Panc1 (cell line): Measurements from ENCODE around the gene UAP1L1. TPM values are rescaled to one million over a fixed set of nuclear protein-coding genes. Genes with fewer than 3 reads are reported as not detected.
A peak's percentile ranks its signal among the peaks of the same experiment; 100 is the strongest.

Experiments used
- ATAC-seq: fragments of 200-7000 bp; cut with Tn5 transposase; 2 replicates; pipeline ENCODE4 v1.9.1; 2020; ENCODE audit warnings: mild to moderate bottlenecking, moderate library complexity
- BruUV-seq: library from RNA; stranded (reverse); fragments of 400-500 nt; replicated peaks from 2 replicates; lab custom pipeline; 2021; lab: Mats Ljungman, UMichigan
- CTCF ChIA-PET: fragments of 300-600 bp; sonication (Branson Sonifier 250); formaldehyde crosslinking; loops from one replicate; lab custom pipeline; 2022; ENCODE audit warnings: antibody characterized with exemption; lab: Charles Lee
- POLR2A ChIA-PET: fragments of 300-600 bp; sonication (Branson Sonifier 250); formaldehyde crosslinking; loops from one replicate; lab custom pipeline; 2022; ENCODE audit warnings: antibody characterized with exemption; lab: Charles Lee
- DNase-seq: peaks from one replicate; pipeline ENCODE4 v3.0.0-alpha.2; 2010; ENCODE audit warnings: low read depth, low spot score
- H3K27ac ChIP-seq: 2 replicates; pipeline ENCODE4 v1.5.1; 2011; ENCODE audit warnings: mild to moderate bottlenecking, low read length, inconsistent platforms
- H3K27me3 ChIP-seq: fragments of 200-500 bp; sonication (Bioruptor generic); 2 replicates; pipeline ENCODE4 v1.6.0; 2014; ENCODE audit warnings: low read length, inconsistent platforms; ENCODE audit not compliant: control insufficient read depth, insufficient read depth
- H3K36me3 ChIP-seq: fragments of 200-500 bp; sonication (Bioruptor generic); 2 replicates; pipeline ENCODE4 v1.5.1; 2014; ENCODE audit warnings: inconsistent platforms, mild to moderate bottlenecking, low read length, moderate library complexity; ENCODE audit not compliant: control insufficient read depth, insufficient read depth
- H3K4me1 ChIP-seq: 2 replicates; pipeline ENCODE4 v1.5.1; 2011; ENCODE audit warnings: inconsistent platforms, mild to moderate bottlenecking, low read length, moderate library complexity; ENCODE audit not compliant: control insufficient read depth, insufficient read depth
- H3K4me3 ChIP-seq, 2 experiments: 2 replicates each; pipeline ENCODE4 v1.5.1; 2011 to 2012; ENCODE audit warnings: low read depth in 2 of 2, low read length in 2 of 2, mild to moderate bottlenecking in 2 of 2, inconsistent platforms in 1 of 2, moderate library complexity in 1 of 2
- H3K9me3 ChIP-seq: fragments of 200-500 bp; sonication (Bioruptor generic); 2 replicates; pipeline ENCODE4 v1.5.1; 2014; ENCODE audit warnings: low read depth, mild to moderate bottlenecking, inconsistent platforms, low read length, moderate library complexity; ENCODE audit not compliant: control insufficient read depth, insufficient read depth
- POLR2AphosphoS5 ChIP-seq: IDR thresholded peaks from 2 replicates; pipeline ENCODE4 v1.6.1; 2012; ENCODE audit warnings: mild to moderate bottlenecking, low read depth, low read length, moderate library complexity
- SIN3A ChIP-seq: IDR thresholded peaks from 2 replicates; pipeline ENCODE4 v1.6.1; 2012; ENCODE audit warnings: low read depth, mild to moderate bottlenecking, low read length, moderate library complexity, borderline replicate concordance; ENCODE audit not compliant: insufficient read depth
- TCF7L2 ChIP-seq: IDR thresholded peaks from 2 replicates; pipeline ENCODE4 v1.6.1; 2011; ENCODE audit warnings: mild to moderate bottlenecking, low read depth, low read length, inconsistent platforms
- in situ Hi-C: cut with HindIII; loops from 2 replicates; pipeline ENCODE4 v1.10.0; 2016; ENCODE audit warnings: low sequenced_read_pairs, low pct_unique_long_range_greater_than_20kb
- intact Hi-C: fragments of 100-400 bp; cut with micrococcal nuclease; formaldehyde crosslinking; loops from one replicate; pipeline ENCODE4 v1.10.0; 2022; ENCODE audit not compliant: unreplicated experiment
- total RNA-seq: library from RNA; stranded (reverse); gene quantifications from one replicate; pipeline ENCODE4 v1.2.1, GENCODE V29; 2021; ENCODE audit not compliant: unreplicated experiment
- TF ChIP-seq, protein P1 (sequence below), 2 experiments: IDR thresholded peaks; 2 replicates each; pipeline ENCODE4 v1.6.1; 2011 to 2012; ENCODE audit warnings: low read depth in 2 of 2, control low read depth in 1 of 2, low read length in 1 of 2, mild to moderate bottlenecking in 1 of 2, moderate library complexity in 1 of 2; ENCODE audit not compliant: insufficient read depth in 1 of 2
- TF ChIP-seq, protein P2 (sequence below): fragments of 450-650 bp; IDR thresholded peaks from 2 replicates; pipeline ENCODE4 v1.5.1; 2017; ENCODE audit warnings: mild to moderate bottlenecking

The UAP1L1 gene
- total RNA-seq, 1 experiment from 2014 or later, result 23.1 TPM

DNA sequence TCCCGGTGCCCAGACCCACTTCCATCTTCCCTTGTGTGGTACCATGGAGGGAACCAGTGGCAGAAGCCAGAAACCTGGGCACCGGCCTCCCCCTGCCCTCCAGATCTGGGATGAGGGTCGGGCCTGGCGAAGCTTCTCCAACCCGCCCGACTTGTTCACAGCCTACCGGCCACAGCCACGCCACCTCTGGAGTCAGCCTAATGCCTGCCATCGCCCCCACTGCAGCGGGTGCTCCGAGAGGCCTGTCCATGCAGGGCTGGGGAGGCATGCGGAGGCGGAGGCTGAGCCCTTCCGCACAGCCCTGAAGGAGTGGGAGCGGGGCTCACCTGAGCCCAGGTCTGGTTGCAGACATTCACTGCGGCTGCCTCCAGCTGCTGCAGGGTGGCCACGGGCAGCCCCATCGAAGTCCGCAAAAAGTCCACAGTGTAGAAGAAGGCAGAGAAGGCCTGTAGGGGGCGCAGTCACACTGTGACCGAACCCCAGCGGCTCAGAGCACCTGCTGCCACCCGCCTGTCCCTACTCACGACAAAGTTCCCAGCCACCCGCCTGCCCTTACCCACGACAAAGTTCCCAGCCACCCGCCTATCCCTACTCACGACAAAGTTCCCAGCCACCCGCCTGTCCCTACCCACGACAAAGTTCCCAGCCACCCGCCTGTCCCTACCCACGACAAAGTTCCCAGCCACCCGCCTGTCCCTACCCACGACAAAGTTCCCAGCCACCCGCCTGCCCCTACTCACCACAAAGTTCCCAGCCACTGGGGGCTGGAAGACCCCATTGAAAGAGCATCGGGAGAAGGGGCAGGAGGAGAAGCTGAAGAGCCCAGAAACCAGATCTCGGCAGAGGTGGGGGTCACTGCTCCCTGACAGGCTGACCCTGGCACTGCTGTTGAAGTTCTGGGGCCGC lies 27.5 kb upstream of the UAP1L1 start:
- Histone ChIP-seq H3K9me3 (no peaks in the 10 kb centered on the region), H3K4me1 (peaks cover 4% of the 10 kb centered on the region; the same call in 1 of the 2 replicates), H3K4me3 (no peak overlapping the region), H3K27ac (no peak overlapping the region), H3K27me3 (no peaks in the 10 kb centered on the region), H3K36me3 (no peaks in the 10 kb centered on the region)
- ChIA-PET POLR2A (no interaction called here), CTCF (interaction anchor here (0.7 to 2.0 kb wide), 3 partner anchors 14 to 65 kb away, joined by 3 to 13 read pairs (median 4); partner anchors contain the start of gene DPP7)
- no peak for DNase-seq
- no TSS peak for BruUV-seq
- TF ChIP-seq, protein P1, sequence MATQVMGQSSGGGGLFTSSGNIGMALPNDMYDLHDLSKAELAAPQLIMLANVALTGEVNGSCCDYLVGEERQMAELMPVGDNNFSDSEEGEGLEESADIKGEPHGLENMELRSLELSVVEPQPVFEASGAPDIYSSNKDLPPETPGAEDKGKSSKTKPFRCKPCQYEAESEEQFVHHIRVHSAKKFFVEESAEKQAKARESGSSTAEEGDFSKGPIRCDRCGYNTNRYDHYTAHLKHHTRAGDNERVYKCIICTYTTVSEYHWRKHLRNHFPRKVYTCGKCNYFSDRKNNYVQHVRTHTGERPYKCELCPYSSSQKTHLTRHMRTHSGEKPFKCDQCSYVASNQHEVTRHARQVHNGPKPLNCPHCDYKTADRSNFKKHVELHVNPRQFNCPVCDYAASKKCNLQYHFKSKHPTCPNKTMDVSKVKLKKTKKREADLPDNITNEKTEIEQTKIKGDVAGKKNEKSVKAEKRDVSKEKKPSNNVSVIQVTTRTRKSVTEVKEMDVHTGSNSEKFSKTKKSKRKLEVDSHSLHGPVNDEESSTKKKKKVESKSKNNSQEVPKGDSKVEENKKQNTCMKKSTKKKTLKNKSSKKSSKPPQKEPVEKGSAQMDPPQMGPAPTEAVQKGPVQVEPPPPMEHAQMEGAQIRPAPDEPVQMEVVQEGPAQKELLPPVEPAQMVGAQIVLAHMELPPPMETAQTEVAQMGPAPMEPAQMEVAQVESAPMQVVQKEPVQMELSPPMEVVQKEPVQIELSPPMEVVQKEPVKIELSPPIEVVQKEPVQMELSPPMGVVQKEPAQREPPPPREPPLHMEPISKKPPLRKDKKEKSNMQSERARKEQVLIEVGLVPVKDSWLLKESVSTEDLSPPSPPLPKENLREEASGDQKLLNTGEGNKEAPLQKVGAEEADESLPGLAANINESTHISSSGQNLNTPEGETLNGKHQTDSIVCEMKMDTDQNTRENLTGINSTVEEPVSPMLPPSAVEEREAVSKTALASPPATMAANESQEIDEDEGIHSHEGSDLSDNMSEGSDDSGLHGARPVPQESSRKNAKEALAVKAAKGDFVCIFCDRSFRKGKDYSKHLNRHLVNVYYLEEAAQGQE (IDR thresholded peaks at IDR 0.05; ENCODE audit: insufficient read depth in 1 of 2, low read depth in 2 of 2, low read length in 1 of 2), result no peak
- TF ChIP-seq, protein P2, sequence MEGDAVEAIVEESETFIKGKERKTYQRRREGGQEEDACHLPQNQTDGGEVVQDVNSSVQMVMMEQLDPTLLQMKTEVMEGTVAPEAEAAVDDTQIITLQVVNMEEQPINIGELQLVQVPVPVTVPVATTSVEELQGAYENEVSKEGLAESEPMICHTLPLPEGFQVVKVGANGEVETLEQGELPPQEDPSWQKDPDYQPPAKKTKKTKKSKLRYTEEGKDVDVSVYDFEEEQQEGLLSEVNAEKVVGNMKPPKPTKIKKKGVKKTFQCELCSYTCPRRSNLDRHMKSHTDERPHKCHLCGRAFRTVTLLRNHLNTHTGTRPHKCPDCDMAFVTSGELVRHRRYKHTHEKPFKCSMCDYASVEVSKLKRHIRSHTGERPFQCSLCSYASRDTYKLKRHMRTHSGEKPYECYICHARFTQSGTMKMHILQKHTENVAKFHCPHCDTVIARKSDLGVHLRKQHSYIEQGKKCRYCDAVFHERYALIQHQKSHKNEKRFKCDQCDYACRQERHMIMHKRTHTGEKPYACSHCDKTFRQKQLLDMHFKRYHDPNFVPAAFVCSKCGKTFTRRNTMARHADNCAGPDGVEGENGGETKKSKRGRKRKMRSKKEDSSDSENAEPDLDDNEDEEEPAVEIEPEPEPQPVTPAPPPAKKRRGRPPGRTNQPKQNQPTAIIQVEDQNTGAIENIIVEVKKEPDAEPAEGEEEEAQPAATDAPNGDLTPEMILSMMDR, result no peak; the same call in 1 of the 2 replicates
- no peak for TF ChIP-seq SIN3A
- TF ChIP-seq POLR2AphosphoS5, result no peak
- no peak for TF ChIP-seq TCF7L2
- intact Hi-C loops, result no loop called here
- in situ Hi-C loops, result no loop called here
- peak; percentile 52; the same call in 1 of the 2 replicates for ATAC-seq

DNA sequence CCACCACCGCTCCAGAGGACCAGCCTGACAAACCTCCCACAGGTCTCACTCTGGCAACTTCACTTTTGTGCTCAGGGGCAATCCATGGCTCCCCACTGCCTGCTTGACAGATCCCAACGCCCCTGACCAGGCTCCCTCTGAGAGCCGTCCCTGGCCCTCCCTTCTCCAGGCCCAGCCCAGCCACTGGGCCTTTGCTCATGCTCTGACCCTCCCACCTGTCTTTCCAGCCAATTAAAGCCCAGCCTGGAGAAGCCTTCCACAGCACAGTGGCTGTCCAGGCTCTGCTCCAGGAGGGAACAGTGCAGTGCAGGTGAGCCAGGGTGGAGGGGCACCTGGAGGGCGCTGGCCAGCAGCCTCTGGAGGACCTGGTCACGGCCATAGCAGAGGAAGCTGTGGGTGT lies 26.7 kb upstream of the UAP1L1 start:
- DNase-seq, result no peak
- no peak overlapping the region for H3K27ac ChIP-seq
- H3K36me3 ChIP-seq, result no peaks in the 10 kb centered on the region
- H3K4me3 ChIP-seq, result no peak overlapping the region
- no peaks in the 10 kb centered on the region for H3K9me3 ChIP-seq
- POLR2A ChIA-PET, result no interaction called here
- intact Hi-C loops (no loop called here), in situ Hi-C loops (no loop called here)
- ATAC-seq, result no peak
- no peak for TF ChIP-seq POLR2AphosphoS5
- TF ChIP-seq SIN3A, result no peak
- TF ChIP-seq, protein P1 (IDR thresholded peaks at IDR 0.05; ENCODE audit: insufficient read depth in 1 of 2, low read depth in 2 of 2, low read length in 1 of 2), result no peak
- TF ChIP-seq TCF7L2, result no peak
- TF ChIP-seq, protein P2, result no peak
- no TSS peak for BruUV-seq
- CTCF ChIA-PET, result no interaction called here
- no peaks in the 10 kb centered on the region for H3K27me3 ChIP-seq
- H3K4me1 ChIP-seq, result peaks cover 2% of the 10 kb centered on the region; the same call in 1 of the 2 replicates
